Gastrocnemius medialis (tissue), 4 donors: ENCODE measurements around the gene MAGI1. TPM values are rescaled to one million over a fixed set of nuclear protein-coding genes. Genes with fewer than 3 reads are reported as not detected.

ENCODE experiments used
- ATAC-seq, 2 donors: fragments of 150-250 bp; one replicate each; pipeline ENCODE4 v1.9.1; 2016
- DNase-seq, 2 donors: peaks; one replicate each; pipeline ENCODE4 v3.0.0-alpha.2; 2019
- H3K27ac ChIP-seq, 4 donors: fragments of 200-600 bp; sonication (generic); 1 replicate in 1 of 4; 2 replicates in 3 of 4; pipeline ENCODE4 v1.5.1; 2016 to 2018; ENCODE audit warnings: mild to moderate bottlenecking in 2 of 4, moderate library complexity in 1 of 4
- H3K27me3 ChIP-seq, 3 donors: fragments of 200-600 bp; sonication (generic) in 2 of 3; 1 replicate in 1 of 3; 2 replicates in 2 of 3; pipeline versions ENCODE4 v1.5.1 to v1.6.0; 2016 to 2019; ENCODE audit warnings: mild to moderate bottlenecking in 1 of 3, moderate library complexity in 1 of 3
- H3K36me3 ChIP-seq, 2 donors: fragments of 200-600 bp; sonication (generic) in 1 of 2; one replicate each; pipeline ENCODE4 v1.5.1; 2017 to 2018
- H3K4me1 ChIP-seq, 2 donors: fragments of 200-600 bp; sonication (generic) in 1 of 2; one replicate each; pipeline ENCODE4 v1.5.1; 2016 to 2017; ENCODE audit warnings: mild to moderate bottlenecking in 2 of 2
- H3K4me3 ChIP-seq, 4 donors: fragments of 200-600 bp; sonication (generic) in 3 of 4; 1 replicate in 1 of 4; 2 replicates in 3 of 4; pipeline ENCODE4 v1.5.1; 2016 to 2019; ENCODE audit warnings: mild to moderate bottlenecking in 2 of 4
- H3K9me3 ChIP-seq, 3 donors: fragments of 200-600 bp; sonication (generic) in 2 of 3; 1 replicate in 1 of 3; 2 replicates in 2 of 3; pipeline ENCODE4 v1.5.1; 2016 to 2019
- POLR2A ChIP-seq, 2 donors: fragments of 450-650 bp; IDR thresholded peaks; one replicate each; pipeline ENCODE4 v1.6.1; 2017; ENCODE audit warnings: antibody characterized with exemption in 2 of 2, mild to moderate bottlenecking in 2 of 2, moderate library complexity in 2 of 2
- in situ Hi-C, 4 donors: fragments of 200-750 bp; cut with MboI; loops; one replicate each; pipeline versions ENCODE4 v1.15.0 to v1.8.0; 2017; ENCODE audit warnings: low sequenced_read_pairs in 4 of 4
- intact Hi-C: fragments of 100-400 bp; cut with DNase I; formaldehyde crosslinking; loops from one replicate; pipeline ENCODE4 v1.15.1; 2023; ENCODE audit warnings: low total_unique reads
- total RNA-seq, 4 donors: library from RNA; depleted of rRNA; stranded (reverse); fragments of >200 nt; gene quantifications; one replicate each; pipeline versions ENCODE4 v1.1.0 to v1.2.3, GENCODE V29; 2016
- TF ChIP-seq, protein P1 (sequence below), 5 experiments: fragments of 450-650 bp in 3 of 5; fragments of 200-600 bp in 2 of 5; sonication (generic) in 2 of 5; IDR thresholded peaks in 4 of 5; conservative IDR thresholded peaks in 1 of 5; 1 replicate in 4 of 5; 2 replicates in 1 of 5; pipeline ENCODE4 v1.5.1; 2016 to 2019; ENCODE audit warnings: antibody characterized with exemption in 5 of 5, mild to moderate bottlenecking in 3 of 5, moderate library complexity in 3 of 5

Gene MAGI1
- total RNA-seq, 4 donors from 2014 or later, result 2.6 to 7.5 (median 3.9) TPM

DNA sequence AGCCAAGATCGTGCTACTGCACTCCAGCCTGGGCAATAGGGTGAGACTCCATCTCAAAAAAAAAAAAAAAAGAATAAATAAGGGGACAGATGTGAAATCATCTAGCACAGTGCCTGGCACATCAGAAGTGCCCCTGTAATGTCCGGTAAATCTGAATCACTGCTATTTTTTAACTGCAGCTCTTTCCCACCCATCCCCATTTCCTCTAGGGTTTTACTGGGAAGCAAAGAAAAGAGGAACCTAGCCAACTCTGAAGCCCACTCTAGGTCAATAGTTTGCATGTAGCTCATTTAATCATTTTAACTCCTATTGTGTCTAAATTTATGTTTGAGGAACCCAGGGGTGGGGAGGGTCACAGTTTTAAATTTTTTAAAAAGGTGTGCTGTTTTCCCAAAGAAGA lies 26.0 kb downstream of the MAGI1 start:
- intact Hi-C loops, result no loop called here
- no peak overlapping the region for H3K4me3 ChIP-seq
- TF ChIP-seq POLR2A (IDR thresholded peaks at IDR 0.05), result no peak
- TF ChIP-seq, protein P1, sequence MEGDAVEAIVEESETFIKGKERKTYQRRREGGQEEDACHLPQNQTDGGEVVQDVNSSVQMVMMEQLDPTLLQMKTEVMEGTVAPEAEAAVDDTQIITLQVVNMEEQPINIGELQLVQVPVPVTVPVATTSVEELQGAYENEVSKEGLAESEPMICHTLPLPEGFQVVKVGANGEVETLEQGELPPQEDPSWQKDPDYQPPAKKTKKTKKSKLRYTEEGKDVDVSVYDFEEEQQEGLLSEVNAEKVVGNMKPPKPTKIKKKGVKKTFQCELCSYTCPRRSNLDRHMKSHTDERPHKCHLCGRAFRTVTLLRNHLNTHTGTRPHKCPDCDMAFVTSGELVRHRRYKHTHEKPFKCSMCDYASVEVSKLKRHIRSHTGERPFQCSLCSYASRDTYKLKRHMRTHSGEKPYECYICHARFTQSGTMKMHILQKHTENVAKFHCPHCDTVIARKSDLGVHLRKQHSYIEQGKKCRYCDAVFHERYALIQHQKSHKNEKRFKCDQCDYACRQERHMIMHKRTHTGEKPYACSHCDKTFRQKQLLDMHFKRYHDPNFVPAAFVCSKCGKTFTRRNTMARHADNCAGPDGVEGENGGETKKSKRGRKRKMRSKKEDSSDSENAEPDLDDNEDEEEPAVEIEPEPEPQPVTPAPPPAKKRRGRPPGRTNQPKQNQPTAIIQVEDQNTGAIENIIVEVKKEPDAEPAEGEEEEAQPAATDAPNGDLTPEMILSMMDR (IDR thresholded peaks at IDR 0.05 in 4 of 5, conservative IDR thresholded peaks at IDR 0.05 in 1 of 5), result no peak
- H3K36me3 ChIP-seq, result no peaks in the 10 kb centered on the region
- H3K9me3 ChIP-seq, result no peaks in the 10 kb centered on the region
- ATAC-seq, result no peak
- no peak overlapping the region for H3K27ac ChIP-seq
- no peaks in the 10 kb centered on the region for H3K27me3 ChIP-seq
- DNase-seq, result no peak
- H3K4me1 ChIP-seq, result peaks cover 2 to 12% of the 10 kb centered on the region in 2 donors
- in situ Hi-C loops, result no loop called here

DNA sequence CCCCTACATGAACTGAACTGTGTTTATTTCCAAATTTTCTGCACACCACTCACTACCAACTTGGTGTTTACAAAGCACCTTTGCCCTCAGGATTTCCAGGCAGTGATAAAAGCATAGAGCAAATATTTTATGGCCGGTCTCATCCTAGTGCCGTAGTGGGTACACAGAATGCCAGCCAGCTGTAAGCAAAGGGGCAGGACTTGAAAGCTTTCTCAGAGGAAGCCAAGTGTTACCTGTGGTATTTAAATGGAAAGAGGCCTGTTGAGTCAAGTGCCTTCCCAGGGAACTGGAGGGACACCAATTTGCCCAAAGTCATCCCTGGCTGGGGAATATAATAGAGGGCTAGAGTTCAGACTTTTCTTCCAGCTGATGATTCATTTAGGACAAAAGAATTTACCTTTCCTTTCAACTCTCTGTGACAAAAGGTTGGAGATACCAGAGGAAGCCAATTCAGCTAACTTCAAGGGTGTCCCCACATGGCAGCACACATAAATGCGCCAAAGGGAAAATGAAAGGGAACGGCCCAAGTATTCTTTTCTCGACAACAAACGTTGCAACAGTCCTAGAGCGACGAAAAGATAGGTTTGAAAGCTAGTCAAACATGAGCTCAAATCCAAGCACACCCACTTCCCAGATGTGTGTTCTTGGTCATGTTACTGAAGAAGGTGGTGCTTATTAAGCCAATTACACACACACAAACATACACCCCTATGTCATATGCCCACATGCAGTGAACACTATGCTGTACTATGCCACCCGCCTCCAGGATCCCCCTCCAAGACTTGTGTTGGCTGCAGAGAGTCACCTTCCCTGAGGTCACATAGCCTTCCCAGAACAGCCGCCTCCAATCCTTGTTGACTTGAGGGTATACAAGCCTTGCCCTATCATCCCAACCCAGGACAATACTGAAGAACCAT lies 27.7 kb downstream of the MAGI1 start:
- in situ Hi-C loops, result no loop called here
- Histone ChIP-seq H3K27me3 (no peaks in the 10 kb centered on the region), H3K4me3 (no peak overlapping the region), H3K27ac (peak overlapping the region in 2 of 4 donors; percentile 16 to 51), H3K4me1 (peaks cover 2 to 9% of the 10 kb centered on the region in 2 donors), H3K36me3 (no peaks in the 10 kb centered on the region), H3K9me3 (no peaks in the 10 kb centered on the region)
- intact Hi-C loops, result no loop called here
- TF ChIP-seq, protein P1 (IDR thresholded peaks at IDR 0.05 in 4 of 5, conservative IDR thresholded peaks at IDR 0.05 in 1 of 5), result no peak
- no peak for TF ChIP-seq POLR2A (IDR thresholded peaks at IDR 0.05)
- ATAC-seq (no peak), DNase-seq (no peak)

DNA sequence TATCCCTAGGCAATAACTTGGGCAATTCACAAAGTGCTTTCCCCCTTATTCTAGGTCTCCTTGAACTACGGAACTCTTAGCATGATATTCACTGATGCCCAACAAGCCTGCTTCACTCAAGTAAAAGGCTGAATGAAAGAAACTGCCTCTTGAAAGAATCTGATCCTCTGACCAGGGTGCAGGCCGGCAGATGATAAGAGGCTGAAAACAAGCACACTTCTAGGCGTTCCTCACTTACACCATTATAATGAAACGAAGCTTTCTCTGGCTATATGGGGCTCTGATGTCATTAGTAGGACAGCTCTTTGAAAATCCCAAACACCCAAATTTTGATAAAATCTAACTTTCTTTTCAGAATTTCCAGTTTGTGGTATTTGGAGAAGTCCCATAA lies 28.4 kb downstream of the MAGI1 start:
- Histone ChIP-seq H3K36me3 (no peaks in the 10 kb centered on the region), H3K9me3 (no peaks in the 10 kb centered on the region), H3K4me1 (peaks cover 2 to 4% of the 10 kb centered on the region in 2 donors), H3K27me3 (no peaks in the 10 kb centered on the region), H3K27ac (peak overlapping the region in 1 of 4 donors; percentile 51), H3K4me3 (no peak overlapping the region)
- intact Hi-C loops (no loop called here), in situ Hi-C loops (no loop called here)
- TF ChIP-seq, protein P1 (IDR thresholded peaks at IDR 0.05 in 4 of 5, conservative IDR thresholded peaks at IDR 0.05 in 1 of 5), result no peak
- TF ChIP-seq POLR2A (IDR thresholded peaks at IDR 0.05), result no peak
- ATAC-seq (no peak), DNase-seq (no peak)

DNA sequence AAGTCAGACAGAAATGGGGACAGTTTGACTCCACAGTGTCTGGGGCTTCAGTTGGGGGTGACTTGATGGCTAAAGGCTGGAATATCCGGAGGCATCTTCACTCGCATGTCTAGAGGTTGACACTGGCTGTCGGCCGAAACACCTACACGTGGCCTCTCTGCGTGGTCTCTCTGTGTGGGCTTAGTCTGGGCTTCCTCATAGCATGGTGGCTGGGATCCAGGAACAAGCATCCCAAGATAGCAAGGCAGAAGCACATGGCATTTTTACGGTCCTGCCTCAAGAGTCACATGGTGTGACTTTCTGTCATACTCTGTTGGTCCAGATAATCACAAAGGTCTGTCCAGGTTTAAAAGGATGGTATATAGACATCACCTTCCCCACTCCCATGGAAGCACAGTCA lies 34.5 kb downstream of the MAGI1 start:
- ATAC-seq, result no peak
- no peak for DNase-seq
- H3K27me3 ChIP-seq, result no peaks in the 10 kb centered on the region
- intact Hi-C loops, result no loop called here
- no peaks in the 10 kb centered on the region for H3K9me3 ChIP-seq
- no peak overlapping the region for H3K4me3 ChIP-seq
- H3K27ac ChIP-seq, result peak overlapping the region in 1 of 4 donors; percentile 23
- H3K36me3 ChIP-seq, result no peaks in the 10 kb centered on the region
- H3K4me1 ChIP-seq, result peaks cover 0 to 11% of the 10 kb centered on the region in 2 donors
- TF ChIP-seq POLR2A (IDR thresholded peaks at IDR 0.05), result no peak
- TF ChIP-seq, protein P1 (IDR thresholded peaks at IDR 0.05 in 4 of 5, conservative IDR thresholded peaks at IDR 0.05 in 1 of 5), result no peak
- in situ Hi-C loops, result no loop called here
